HG03342 (cell line): Measurements from ENCODE around the gene ANKRD24.
A peak's percentile ranks its signal among the peaks of the same experiment; 100 is the strongest.
"Not testable (repeated sequence)": the region's sequence is repeated elsewhere in the genome, so short reads cannot be mapped to it uniquely, and the experiment has no call there.

Experiments
- ATAC-seq: cut with Tn5 transposase; IDR thresholded peaks from one replicate; pipeline ENCODE4 v1.9.1; 2021; ENCODE audit warnings: mild to moderate bottlenecking, moderate library complexity; ENCODE audit not compliant: unreplicated experiment

ANKRD24 gene

DNA sequence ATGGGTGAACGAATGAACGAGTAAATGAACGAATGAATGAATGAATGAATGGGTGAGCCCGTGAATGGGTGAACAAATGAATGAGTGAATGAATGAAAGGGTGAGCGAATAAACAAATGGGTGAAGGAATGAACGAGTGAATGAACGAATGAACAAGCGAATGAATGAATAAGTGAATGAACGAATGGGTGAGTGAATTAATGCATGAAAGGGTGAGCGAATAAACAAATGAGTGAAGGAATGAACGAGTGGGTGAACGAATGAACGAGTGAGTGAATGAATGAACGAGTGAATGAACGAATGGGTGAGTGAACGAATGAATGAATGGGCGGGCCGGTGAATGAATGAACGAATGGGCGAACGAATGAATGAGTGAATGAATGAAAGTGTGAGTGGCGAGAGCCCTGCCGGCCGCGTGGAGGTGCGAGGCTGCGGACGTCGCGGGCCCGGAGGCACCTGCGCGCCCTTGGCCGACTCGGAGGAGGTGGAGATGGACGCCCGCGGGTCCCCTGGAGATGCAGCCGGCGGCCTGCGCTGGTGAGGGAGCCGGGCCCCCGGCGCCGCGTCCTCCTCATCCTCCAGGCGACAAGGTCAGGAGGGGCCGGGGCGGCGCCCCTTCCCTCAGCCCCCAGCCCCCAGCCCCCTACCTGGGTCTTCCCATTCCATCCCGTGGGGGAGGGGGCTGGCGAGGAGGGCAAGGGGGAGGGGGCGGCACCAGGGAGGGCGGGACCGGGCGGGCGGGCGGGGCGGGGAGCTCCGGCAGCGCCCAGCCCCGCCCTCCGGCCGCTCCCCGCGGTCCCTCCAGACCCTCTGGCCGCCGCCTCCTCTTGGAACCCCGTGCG is 15.4 kb downstream of the ANKRD24 start:
- ATAC-seq: no peak

DNA sequence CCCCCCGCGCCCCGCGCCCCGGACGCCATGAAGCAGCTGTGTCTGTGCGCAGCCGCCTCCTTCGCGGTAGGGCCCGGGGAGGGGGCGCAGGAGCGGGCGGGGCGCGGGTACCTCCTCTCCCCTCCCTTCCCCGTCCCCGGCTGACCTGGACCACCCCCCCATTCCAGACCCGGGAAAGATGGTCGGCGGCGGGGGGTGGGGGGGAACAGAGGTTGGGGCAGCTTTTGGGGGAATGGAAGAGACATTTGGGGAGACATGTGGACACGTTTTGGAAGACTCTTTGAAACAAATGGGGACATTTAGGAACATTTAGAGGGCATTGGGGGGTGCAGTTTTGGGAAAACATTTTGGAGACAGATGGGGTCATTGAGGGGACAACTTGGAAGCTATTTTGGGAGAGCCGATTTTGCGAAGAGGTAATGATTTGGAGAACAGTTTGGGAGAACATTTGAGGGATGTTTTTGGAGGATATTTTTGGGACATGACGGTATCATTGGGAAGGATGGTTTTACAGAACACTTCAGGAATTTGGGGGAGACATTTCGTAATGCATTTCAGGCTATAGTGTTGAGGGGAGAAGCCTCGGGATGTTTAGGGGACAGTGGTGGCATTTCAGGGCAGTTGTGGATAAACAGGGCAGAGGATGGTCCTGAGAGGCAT is 16.1 kb downstream of the ANKRD24 start:
- ATAC-seq: no peak

DNA sequence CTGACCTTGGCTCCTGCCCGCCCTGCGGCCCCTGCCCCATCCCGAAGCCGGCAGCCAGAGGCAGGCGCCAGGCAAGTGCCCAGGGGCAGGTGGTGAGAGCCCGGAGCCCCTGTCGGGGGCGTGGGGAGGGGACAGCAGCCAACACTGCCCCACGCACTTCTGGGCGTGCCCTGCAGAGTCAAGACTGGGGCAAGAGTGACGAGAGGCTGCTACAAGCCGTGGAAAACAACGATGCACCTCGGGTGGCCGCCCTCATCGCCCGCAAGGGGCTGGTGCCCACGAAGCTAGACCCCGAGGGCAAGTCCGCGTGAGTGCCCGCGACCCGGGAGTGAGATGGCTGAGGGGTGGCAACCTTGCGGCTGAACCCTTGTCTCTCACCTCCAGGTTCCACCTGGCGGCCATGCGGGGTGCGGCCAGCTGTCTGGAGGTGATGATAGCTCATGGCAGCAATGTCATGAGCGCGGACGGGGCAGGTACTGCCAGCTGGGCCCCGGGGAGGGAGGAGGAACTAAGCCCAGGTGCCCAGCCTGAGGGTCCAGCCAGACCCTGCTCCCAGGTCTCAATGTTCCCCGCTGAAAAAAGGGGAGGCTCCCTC is 17.3 kb downstream of the ANKRD24 start:
- ATAC-seq: no peak

DNA sequence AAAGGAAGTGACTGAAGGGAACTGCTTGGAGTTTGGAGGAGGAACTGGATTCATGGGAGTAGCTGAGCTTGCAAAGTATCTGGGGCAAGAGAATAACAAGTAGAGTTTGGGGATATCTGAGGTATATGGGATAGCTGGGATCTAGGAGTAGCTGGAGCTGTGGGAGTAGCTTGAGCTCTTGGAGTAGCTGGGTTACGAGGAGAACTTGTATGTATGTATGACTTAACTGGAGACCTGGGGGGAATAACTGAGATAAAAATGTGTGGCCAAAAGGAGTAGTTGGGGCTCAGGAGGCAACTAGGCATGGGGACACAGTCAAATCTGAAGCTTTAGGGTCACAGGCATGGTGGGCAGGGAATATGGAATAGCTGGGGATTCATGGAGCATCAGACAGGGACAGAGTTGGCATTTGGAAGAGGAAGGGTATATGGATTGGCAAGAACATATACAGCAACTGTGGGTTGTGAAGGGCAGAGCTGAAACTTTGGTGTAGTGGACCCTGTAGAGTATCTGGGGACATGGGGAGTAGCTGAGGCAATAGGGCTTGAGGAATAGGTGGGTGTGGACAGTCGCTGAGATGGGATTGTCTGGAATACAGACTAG is 18.6 kb downstream of the ANKRD24 start:
- no peak for ATAC-seq

DNA sequence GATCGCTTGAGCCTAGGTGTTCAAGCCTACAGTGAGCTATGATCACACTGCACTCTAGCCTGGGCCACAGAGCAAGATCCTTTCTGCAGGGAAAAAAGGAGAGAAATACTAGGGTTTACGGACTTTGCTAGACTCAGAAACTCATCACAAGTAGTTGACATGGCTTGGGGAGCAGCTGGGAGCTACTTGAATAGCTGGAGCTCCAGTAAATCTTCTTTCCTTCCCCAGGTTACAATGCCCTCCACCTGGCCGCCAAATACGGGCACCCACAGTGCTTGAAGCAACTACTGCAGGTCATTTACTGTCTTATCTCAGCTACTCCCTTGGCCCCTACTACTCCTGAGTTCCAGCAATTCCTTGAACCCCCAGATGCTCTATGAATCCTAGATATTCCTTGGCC is 19.3 kb downstream of the ANKRD24 start:
- no peak for ATAC-seq

DNA sequence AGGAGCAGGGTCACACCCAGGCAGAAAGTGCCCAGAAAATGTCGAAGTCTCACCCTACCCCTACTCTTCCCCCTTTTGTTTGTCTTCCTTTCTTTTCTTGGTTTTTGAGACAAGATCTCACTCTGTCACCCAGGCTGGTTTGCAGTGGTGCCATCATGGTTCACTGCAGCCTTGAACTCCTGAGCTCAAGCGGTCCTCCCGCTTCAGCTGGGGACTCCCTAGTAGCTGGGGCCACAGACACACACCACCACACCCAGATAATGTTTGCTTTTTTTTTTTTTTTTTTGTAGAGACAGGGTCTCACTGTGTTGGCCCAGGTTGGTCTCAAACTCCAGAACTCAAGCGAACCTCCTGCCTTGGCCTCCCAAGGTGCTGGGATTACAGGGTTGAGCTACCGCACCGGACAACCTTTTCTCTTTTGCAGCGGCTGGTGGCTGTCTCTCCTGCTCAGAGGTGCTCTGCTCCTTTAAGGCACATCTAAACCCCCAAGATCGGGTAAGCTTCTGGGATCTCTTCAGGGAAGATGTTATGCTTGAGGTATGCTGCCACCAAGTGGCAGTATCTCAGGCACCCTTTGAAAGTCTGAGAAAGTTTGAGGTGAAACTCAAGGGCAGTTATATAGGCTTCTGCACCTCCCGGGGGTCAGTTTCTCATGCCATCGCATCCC is 24.5 kb downstream of the ANKRD24 start:
- ATAC-seq: no peak

DNA sequence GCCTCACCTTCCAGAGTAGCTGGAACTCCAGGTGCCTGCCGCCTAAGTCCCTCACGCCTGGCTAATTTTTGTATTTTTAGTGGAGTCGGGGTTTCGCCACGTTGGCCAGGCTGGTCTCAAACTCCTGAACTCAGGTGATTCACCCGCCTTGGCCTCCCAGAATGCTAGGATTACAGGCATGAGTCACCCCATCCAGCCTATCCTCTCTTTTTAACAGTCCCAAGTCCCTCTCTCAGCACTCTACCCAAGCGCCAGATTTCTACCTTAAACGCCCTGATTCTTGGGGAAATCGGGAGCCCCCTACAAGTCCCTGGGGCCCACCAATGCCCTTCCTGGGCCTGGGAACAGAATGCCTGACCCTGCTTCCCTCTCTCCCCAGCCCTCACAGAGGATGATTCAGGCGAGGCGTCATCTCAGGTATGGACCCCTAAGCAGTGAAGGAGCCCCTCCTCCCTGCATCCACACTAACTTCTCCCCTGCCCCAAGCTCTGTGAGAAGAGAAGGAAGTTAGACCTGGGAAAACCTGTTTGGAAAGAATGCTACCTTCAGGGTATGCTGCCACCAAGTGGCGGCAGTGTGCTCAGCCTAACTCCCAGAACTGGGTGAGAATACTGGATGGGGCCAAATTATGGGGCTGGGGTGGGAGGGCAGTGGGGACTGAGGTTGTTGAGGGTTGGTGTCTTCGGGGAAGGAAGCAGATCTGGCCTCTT is 26.1 kb downstream of the ANKRD24 start:
- no peak for ATAC-seq

DNA sequence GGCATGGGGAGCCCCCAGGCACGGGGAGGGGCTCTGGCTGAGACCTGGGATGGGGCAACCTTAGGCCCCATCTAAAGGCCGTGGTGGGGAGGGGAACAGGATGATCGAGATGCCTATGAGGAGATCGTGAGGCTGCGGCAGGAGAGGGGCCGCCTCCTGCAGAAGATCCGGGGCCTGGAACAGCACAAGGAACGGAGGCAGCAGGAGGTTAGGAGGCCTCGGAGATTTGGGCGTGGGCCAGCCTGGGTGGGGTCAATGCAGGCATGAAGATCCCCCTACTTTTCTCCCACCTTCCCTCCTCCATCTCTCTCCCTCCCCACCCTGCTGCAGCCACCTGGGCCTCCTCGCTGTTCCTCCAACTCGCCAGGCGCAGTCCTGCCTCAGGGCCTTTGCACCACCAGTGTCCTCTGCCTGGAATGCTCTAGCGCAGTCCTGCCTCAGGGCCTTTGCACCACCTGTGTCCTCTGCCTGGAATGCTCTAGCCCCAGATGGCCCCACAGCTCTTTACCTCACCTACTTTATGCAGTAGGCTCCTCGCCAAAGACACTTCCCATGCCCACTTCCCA is 27.8 kb downstream of the ANKRD24 start:
- ATAC-seq: no peak

DNA sequence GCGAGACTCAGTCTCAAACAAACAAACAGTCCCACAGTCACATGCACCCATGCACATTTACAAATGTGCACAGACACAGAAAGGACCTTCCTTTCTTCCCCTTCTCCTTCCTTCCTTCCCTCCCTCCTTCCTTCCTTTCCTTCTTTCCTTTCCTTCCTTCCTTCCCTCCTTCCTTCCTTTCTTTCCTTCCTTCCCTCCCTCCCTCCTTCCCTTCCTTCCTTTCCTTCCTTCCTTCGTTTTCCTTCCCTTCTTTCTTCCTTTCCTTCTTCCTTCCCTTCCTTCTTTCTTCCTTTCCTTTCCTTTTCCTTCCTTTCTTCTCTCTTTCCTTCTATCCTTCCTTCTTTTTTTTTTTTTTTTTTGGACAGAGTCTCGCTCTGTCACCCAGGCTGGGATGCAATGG is 30.6 kb downstream of the ANKRD24 start:
- no peak for ATAC-seq

DNA sequence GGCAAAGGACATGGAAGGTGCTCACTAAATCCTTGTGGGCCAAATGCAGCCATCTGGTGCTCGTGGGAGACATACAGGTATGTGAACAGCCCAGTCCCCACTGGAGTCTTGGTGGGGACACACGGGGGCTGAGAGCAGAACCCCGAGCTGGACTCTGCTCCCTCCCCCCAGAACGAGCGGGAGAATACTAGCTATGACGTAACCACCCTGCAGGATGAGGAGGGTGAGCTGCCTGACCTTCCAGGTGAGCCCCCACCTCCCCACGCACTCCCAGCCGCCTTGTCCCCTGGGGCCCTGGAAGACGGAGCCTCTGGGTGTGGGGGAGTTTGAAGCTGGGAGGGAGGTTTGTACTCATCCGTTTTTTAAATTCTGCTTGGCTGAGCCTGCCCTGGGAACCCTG is 33.3 kb downstream of the ANKRD24 start:
- ATAC-seq: no peak

DNA sequence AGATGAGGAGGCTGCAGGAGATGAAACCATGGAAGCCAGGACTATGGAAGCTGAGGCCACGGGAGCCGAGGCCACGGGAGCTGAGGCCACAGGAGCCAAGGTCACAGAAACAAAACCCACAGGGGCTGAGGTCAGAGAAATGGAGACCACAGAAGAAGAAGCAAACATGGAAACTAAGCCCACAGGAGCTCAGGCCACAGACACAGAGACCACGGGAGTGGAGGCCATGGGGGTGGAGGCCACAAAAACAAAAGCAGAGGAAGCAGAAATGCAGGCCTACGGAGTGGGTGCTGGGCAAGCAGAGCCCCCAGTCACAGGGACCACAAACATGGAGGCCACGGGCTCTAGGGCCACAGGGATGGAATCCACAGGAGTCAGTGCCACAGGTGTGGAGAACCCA is 34.4 kb downstream of the ANKRD24 start:
- ATAC-seq: no peak

DNA sequence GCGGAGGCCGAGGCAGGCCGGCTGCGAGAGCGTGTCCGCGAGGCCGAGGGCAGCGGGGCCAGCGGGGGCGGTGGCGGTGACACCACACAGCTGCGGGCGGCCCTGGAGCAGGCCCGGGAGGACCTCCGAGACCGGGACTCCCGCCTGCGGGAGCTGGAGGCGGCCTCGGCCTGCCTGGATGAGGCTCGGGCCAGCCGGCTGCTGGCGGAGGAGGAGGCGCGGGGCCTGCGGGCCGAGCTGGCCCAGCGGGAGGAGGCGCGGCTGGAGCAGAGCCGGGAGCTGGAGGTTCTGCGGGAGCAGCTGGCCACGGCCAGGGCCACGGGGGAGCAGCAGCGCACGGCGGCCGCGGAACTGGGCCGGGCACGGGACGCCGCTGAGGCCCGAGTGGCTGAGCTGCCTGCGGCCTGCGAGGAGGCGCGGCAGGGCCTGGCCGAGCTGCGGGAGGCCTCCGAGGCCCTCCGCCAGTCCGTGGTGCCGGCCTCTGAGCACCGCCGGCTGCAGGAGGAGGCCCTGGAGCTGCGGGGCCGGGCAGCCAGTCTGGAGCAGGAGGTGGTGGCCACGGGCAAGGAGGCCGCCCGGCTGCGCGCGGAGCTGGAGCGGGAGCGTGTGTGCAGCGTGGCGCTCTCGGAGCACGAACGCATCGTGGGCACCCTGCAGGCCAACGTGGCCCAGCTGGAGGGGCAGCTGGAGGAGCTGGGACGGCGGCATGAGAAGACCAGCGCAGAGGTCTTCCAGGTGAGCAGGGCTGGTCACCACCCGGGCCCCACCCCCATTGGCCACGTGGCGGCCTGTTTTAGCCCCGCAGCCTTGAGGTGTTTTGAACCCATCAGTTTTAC is 35.2 kb downstream of the ANKRD24 start:
- no peak for ATAC-seq

DNA sequence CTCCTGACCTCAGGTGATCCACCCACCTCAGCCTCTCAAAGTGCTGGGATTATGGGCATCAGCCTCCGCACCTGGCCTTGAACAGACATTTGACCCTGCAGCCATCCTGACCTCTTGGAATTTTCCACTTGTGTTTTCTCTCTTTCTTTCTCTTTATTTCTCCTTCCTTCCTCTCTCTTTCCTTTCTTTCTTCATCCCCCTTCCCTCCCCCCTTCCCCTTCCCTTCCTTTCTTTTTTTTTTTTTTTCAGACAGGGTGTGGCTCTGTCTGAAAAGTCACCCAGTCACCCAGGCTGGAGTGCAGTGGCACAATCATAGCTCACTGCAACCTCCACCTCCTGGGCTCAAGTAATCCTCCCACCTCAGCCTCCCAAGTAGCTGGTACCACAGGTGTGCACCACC is 36.0 kb downstream of the ANKRD24 start:
- not testable (repeated sequence) for ATAC-seq

DNA sequence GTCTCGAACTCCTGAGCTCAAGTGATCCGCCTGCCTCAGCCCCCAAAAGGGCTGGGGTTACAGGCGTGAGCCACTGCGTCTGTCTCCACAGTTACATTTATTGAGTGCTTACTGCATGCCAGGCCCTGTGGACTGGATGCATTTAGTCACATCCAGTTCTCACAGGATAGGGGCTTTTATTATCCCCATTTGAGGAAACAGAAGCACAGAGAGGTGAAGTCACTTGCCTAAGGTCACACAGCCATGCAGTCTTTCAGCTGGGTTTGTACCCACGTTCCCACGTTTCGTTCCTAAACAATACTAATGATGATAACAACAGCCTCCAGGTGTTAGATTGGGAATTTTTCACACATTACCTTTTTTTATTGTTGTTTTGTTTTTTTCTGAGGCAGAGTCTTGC is 37.7 kb downstream of the ANKRD24 start:
- ATAC-seq: no peak

DNA sequence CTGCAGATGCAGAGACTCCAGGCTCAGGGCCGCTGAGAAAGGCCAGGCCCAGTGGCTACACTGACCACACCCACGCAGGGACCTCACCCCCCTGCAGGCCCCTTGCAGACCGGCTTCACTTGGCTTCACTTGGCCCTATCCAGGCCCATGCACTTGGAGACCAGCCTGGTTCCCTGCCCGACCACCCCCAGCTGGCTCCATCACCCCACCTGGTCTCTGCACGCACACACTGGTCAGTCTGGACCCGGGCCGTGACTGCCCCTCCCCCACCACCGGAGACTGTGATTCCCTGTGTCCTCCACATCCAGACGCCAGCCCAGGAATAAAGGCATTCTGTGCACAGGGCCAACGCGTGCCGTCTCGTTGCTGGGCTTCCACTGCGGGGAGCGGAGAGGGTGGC is 42.0 kb downstream of the ANKRD24 start:
- no peak for ATAC-seq

DNA sequence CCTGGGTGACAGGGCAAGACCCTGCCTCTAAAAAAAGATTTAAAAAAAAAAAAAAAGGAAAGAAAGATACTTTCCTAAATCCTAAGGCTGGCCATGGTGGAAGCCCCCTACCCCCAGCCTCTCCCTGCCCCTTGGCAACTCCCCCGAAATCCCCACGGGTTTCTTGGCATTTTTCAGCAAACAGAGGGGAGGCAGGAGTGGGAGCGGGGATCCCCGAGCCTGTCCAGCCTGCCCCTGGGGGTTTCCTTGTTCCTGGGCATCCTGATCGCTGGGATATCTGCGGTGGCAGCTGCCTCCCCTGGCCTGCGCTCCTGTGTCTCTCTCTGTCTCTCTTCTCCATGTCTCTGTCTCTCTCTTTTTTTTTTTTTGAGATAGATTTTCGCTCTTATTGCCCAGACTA is 43.4 kb downstream of the ANKRD24 start:
- no peak for ATAC-seq

DNA sequence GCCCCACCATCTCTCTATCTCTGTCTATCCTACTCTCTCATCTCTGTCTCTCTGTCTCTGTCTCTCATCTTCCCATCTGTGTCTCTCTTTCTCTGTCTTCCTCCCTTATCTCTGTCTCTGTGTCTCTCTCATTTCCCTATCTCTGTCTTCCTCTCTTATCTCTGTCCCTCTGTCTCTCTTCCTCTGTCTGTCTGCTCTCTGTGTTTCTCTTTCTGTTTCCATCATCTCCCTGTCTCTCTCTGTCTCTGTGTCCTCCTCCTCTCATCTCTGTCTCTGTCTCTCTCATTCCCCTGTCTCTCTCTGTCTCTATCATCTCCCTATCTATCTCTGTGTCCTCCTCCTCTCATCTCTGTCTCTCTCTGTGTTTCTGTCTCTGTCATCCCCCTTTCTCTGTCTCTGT is 45.3 kb downstream of the ANKRD24 start:
- ATAC-seq: no peak

DNA sequence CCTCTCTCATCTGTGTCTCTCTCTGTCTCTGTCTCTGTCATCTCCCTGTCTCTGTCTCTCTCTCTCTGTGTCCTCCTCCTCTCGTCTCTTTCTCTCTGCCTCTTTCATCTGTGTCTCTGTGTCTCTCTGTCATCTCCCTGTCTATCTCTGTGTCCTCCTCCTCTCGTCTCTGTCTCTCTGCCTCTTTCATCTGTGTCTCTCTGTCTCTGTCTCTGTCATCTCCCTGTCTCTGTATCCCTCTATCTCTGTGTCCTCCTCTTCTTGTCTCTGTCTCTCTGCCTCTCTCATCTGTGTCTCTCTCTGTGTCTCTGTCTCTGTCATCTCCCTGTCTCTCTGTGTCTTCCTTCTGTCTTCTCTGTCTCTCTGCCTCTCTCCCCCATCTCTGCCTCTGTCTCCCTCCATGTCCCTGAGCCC is 46.3 kb downstream of the ANKRD24 start:
- ATAC-seq: no peak

DNA sequence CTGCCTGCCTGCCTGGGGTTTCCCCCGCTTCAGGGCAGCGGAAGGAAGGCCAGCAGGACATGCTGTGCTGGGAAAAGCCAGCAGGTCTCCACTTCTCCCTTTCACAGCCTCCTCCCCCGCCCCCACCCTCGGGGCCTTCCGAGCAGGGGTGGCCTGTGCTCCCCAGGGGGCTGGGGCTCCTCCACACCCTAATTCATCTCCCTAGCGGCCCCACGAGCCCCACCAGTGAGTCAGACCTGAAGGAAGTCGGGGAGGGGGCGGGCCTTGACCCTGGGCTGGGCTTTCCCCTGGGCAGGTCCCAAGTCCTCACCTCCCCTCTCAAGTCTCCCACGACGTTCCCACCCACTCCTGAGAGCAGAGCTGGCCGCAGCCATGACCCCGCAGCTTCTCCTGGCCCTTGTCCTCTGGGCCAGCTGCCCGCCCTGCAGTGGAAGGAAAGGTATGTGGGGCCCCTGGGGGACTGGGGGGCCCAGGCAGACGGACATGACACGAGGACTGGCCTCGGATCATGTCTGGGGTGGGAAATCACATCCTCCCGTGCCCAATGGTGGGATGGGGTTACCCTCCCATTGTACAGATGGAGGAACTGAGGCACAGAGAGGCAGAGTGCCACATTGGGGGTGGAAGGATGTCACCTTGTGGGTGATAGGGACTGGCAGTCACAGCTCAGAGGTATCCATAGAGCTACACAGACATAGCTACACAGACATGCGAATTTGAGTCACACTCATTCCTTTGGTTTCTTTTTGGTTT is 46.9 kb downstream of the ANKRD24 start, which contains the start of gene EBI3:
EBI3 (plus strand) TSS at position 345 of the 753 bp plus-strand sequence; CDS start at position 373, 28 bp downstream.
- peak; percentile 59 for ATAC-seq
